Measurements from ENCODE around the gene RERE.
"Not testable (repeated sequence)": the region's sequence is repeated elsewhere in the genome, so short reads cannot be mapped to it uniquely, and the experiment has no call there.

RERE gene

DNA sequence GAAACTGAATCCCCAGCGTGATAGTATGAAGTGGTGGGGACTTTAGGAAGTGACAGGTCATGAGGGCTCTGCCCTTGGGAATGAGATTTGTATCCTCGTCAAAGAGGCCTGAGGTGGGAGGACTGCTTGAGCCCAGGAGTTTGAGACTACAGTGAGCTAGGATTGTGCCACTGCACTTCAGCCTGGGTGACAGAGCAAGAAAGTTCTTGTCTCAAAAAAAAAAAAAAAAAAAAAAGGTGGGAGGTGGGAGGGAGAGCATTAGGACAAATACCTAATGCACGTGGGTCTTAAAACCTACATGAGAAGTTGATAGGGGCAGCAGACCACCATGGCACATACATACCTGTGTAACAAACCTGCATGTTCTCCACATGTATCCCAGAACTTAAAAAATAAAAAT, 24.0 kb upstream of the RERE start:
- in situ Hi-C loops (cut with HindIII; ENCODE audit: low sequenced_read_pairs): no loop called here
- DNase-seq (ENCODE audit: low read depth): no peak
- TF ChIP-seq, protein P1, sequence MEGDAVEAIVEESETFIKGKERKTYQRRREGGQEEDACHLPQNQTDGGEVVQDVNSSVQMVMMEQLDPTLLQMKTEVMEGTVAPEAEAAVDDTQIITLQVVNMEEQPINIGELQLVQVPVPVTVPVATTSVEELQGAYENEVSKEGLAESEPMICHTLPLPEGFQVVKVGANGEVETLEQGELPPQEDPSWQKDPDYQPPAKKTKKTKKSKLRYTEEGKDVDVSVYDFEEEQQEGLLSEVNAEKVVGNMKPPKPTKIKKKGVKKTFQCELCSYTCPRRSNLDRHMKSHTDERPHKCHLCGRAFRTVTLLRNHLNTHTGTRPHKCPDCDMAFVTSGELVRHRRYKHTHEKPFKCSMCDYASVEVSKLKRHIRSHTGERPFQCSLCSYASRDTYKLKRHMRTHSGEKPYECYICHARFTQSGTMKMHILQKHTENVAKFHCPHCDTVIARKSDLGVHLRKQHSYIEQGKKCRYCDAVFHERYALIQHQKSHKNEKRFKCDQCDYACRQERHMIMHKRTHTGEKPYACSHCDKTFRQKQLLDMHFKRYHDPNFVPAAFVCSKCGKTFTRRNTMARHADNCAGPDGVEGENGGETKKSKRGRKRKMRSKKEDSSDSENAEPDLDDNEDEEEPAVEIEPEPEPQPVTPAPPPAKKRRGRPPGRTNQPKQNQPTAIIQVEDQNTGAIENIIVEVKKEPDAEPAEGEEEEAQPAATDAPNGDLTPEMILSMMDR (IDR thresholded peaks at IDR 0.05; ENCODE audit: low read depth, low read length, missing control alignments): no peak
- no peak overlapping the region for H3K4me3 ChIP-seq (ENCODE audit: low read depth, low read length)

DNA sequence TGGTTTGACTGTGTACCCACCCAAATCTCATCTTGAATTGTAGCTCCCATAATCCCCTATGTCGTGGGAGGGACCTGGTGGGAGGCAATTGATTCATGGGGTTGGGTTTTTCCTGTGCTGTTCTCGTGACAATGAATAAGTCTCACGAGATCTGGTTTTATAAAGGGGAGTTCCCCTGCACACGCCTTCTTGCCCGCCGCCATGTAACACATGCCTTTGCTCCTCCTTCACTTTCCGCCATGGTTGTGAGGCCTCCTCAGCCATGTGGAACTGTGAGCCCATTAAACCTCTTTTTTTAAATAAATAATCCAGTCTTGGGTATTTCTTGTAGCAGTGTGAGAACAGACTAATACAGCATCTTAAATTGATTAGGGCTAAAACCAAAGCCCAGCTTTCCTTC, 22.6 kb upstream of the RERE start:
- no peak overlapping the region for H3K4me3 ChIP-seq (ENCODE audit: low read depth, low read length)
- in situ Hi-C loops (cut with HindIII; ENCODE audit: low sequenced_read_pairs): no loop called here
- TF ChIP-seq, protein P1 (IDR thresholded peaks at IDR 0.05; ENCODE audit: low read depth, low read length, missing control alignments): no peak
- DNase-seq (ENCODE audit: low read depth): no peak

DNA sequence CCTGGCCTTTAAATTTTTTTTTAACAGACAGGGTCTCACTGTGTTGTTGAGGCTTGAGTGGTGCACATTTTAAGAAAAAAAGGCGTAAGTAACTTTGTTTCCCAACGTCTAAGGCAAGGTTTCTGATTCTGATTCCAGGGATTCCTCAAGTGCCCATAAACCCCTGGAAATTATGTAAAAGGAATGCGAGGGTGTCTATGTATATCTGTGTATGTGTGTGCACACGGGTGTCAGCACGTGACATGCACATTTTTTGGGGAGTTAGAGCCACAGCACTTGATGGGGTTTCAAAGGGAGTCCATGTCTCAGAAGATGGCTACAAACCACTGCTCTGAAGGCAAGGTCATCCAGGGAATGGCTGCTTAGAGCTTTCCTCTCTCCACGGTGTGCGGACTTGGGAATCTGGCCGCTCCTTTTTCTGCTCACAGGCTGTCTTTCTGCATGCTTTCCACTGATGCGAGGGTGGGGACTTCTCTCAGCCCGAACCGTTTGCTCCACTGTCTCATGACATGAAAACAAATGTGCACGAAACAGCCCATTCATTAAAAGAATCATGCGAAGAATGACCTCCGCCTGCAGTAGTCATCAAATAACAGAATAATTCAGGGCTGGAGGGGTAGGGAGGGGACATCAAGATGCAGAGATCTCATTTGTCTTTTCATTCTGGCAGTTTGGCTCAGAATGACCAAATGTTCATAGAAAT, 18.7 kb upstream of the RERE start:
- TF ChIP-seq, protein P1 (IDR thresholded peaks at IDR 0.05; ENCODE audit: low read depth, low read length, missing control alignments): no peak
- no peak overlapping the region for H3K4me3 ChIP-seq (ENCODE audit: low read depth, low read length)
- no peak for DNase-seq (ENCODE audit: low read depth)
- in situ Hi-C loops (cut with HindIII; ENCODE audit: low sequenced_read_pairs): no loop called here

DNA sequence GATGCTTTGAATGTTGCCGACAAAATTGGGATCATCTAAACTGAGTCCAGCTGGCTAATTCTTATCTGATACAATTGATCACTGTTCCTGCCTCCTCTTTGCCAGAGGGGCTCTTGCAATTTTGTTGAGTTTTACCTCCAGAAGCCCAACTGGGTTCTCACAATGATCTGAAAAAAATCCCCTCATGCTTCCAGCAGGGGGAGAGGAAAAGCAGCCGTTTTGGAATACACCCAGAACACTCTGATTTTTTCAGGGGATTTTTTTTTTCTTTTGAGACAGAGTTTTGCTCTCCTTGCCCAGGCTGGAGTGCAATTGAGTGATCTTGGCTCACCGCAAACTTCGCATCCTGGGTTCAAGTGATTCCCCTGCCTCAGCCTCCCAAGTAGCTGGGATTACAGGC, 13.9 kb upstream of the RERE start:
- no peak for DNase-seq (ENCODE audit: low read depth)
- TF ChIP-seq, protein P1 (IDR thresholded peaks at IDR 0.05; ENCODE audit: low read depth, low read length, missing control alignments): peak; percentile 60
- H3K4me3 ChIP-seq (ENCODE audit: low read depth, low read length): no peak overlapping the region
- in situ Hi-C loops (cut with HindIII; ENCODE audit: low sequenced_read_pairs): no loop called here

DNA sequence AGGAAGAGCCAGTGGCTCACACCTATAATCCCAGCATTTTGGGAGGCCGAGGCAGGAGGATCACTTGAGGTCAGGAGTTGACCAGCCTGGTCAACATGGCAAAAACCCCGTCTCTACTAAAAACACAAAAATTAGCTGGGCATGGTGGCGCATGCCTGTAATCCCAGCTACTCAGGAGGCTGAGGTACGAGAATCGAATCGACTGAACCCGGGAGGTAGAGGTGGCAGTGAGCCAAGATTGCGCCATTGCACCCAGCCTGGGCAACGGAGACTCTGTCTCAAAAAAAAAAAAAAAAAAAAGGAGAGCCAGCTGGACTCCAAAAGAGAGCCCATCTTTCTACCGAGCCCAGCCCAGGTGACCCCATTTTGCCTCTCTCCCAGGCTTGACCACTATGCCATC, 13.3 kb upstream of the RERE start:
- H3K4me3 ChIP-seq (ENCODE audit: low read depth, low read length); DNase-seq (ENCODE audit: low read depth); in situ Hi-C loops (cut with HindIII; ENCODE audit: low sequenced_read_pairs): not testable (repeated sequence)

DNA sequence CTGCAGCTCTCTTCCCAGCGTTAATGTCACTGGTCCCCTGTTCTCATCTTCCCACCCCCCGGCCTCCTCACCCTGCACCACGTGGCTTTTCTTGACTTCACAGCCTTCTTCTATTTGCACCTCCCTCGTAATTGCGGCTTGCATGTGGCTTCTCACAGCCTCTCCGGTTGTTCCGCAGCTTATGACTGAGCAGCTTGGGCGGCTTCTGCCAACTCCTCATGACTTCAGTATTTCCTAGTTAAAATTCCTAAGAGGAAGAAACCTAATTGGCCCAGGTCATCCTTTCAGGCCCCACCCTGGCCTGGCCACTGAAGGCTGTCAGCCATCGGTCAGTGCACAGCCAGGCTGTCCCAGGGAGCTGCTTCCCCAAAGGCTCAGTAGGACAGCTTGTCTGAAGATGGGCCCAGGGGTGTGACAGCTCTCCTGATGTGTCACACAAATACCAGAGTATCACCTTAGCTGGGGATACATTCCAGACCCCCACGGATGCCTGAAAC, 8.6 kb upstream of the RERE start:
- TF ChIP-seq, protein P1 (IDR thresholded peaks at IDR 0.05; ENCODE audit: low read depth, low read length, missing control alignments): no peak
- in situ Hi-C loops (cut with HindIII; ENCODE audit: low sequenced_read_pairs): no loop called here
- DNase-seq (ENCODE audit: low read depth): no peak

DNA sequence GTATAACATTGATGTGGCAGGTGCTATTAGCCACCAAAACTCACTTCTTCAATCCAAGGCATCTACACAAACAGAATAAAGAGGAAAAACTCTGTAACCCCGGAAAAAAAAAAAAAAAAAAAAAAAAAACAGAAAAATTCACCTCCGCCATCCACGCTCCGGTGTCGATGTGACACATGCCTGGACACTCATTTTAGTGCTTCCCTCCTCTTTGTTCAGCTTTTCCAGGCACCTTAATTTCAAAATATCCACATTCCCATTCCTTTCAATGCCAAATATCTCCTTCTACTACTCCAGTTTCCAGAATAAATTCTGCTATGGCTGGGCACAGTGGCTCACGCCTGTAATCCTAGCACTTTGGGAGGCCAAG, 5.8 kb upstream of the RERE start:
- no peak for DNase-seq (ENCODE audit: low read depth)
- in situ Hi-C loops (cut with HindIII; ENCODE audit: low sequenced_read_pairs): no loop called here
- H3K4me3 ChIP-seq (ENCODE audit: low read depth, low read length): no peak overlapping the region
- TF ChIP-seq, protein P1 (IDR thresholded peaks at IDR 0.05; ENCODE audit: low read depth, low read length, missing control alignments): no peak

More for the DNA sequence above, 8.6 kb upstream of the RERE start:
- H3K4me3 ChIP-seq (ENCODE audit: low read depth, low read length): no peak overlapping the region
